IMR-90 (cell line): ENCODE measurements around the gene PCSK2.

Experiments used
- CEBPB ChIP-seq: IDR thresholded peaks from 2 replicates; pipeline ENCODE4 v1.6.1; 2012; ENCODE audit warnings: low read depth, low read length, improper control_type of control experiment
- CTCF ChIP-seq: conservative IDR thresholded peaks from 2 replicates; pipeline ENCODE4 v1.5.1; 2012; ENCODE audit warnings: mild to moderate bottlenecking, low read depth, low read length, improper control_type of control experiment
- FOS ChIP-seq: fragments of 150-350 bp; IDR thresholded peaks from 2 replicates; pipeline ENCODE4 v1.6.1; 2016; ENCODE audit warnings: low read depth, low read length
- MAFK ChIP-seq: IDR thresholded peaks from 2 replicates; pipeline ENCODE4 v1.6.1; 2012; ENCODE audit warnings: low read depth, low read length, improper control_type of control experiment
- POLR2A ChIP-seq: IDR thresholded peaks from 2 replicates; pipeline ENCODE4 v1.6.1; 2012; ENCODE audit warnings: mild to moderate bottlenecking, low read depth, low read length
- RFX5 ChIP-seq: IDR thresholded peaks from 2 replicates; pipeline ENCODE4 v1.8.0; 2012; ENCODE audit warnings: low read depth, mild to moderate bottlenecking, low read length, moderate library complexity
- SMC3 ChIP-seq: fragments of 150-350 bp; IDR thresholded peaks from 2 replicates; pipeline ENCODE4 v1.6.1; 2016; ENCODE audit warnings: low read depth, mild to moderate bottlenecking, antibody characterized with exemption, low read length, moderate library complexity
- USF2 ChIP-seq: fragments of 150-350 bp; IDR thresholded peaks from 2 replicates; pipeline ENCODE4 v1.6.1; 2017; ENCODE audit warnings: mild to moderate bottlenecking, antibody characterized with exemption, low read length, low read depth

DNA sequence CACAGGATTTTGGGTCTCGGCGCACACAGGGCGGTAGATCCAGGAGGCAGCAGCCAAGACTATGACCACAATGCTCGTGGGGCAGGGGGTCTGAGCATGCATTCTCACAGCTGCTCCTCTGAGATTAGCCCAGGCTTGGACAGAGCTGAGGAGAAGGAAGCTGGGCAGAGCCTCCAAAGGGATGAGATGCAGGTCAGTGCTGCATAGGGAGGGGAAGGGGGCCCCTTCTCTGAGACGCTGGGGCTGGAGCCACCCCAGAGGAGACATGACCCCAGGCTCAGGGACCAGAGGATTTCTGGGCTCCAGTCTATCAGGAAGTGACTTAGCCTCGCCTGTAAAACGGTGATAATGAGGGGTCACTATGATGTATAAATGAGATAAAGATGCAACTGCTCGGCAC is 210.4 kb downstream of the PCSK2 start:
- TF ChIP-seq CTCF: no peak
- no peak for TF ChIP-seq POLR2A
- TF ChIP-seq FOS: no peak
- TF ChIP-seq SMC3: no peak
- no peak for TF ChIP-seq RFX5
- TF ChIP-seq CEBPB: no peak
- TF ChIP-seq USF2: no peak
- no peak for TF ChIP-seq MAFK
